Natural killer cell (primary cell): ENCODE data around the gene UTP4. TPM values are rescaled to one million over a fixed set of nuclear protein-coding genes. Genes with fewer than 3 reads are reported as not detected.

Experiments
- ATAC-seq, 3 donors: fragments of 150-1000 bp in 2 of 3; fragments of 200-7000 bp in 1 of 3; cut with Tn5 transposase; 1 replicate in 1 of 3; 2 replicates in 2 of 3; pipeline ENCODE4 v1.10.0; 2021; ENCODE audit warnings: mild to moderate bottlenecking in 2 of 3, moderate library complexity in 2 of 3
- DNase-seq, 2 donors: peaks; one replicate each; pipeline versions ENCODE4 v3.0.0 to v3.0.0-alpha.2; 2013 to 2021; ENCODE audit warnings: mixed read lengths in 1 of 2
- H3K27ac ChIP-seq: one replicate; pipeline ENCODE4 v1.5.1; 2013; ENCODE audit warnings: mild to moderate bottlenecking, low read length
- H3K27me3 ChIP-seq: one replicate; pipeline ENCODE4 v1.6.1; 2013; ENCODE audit warnings: low read length; ENCODE audit not compliant: control insufficient read depth, insufficient read depth
- H3K36me3 ChIP-seq: one replicate; pipeline ENCODE4 v1.6.1; 2013; ENCODE audit warnings: low read length; ENCODE audit not compliant: control insufficient read depth, insufficient read depth
- H3K4me1 ChIP-seq: one replicate; pipeline ENCODE4 v1.6.1; 2013; ENCODE audit warnings: low read length; ENCODE audit not compliant: control insufficient read depth, insufficient read depth
- H3K4me3 ChIP-seq: one replicate; pipeline ENCODE4 v1.5.1; 2013; ENCODE audit warnings: low read length
- H3K9me3 ChIP-seq: one replicate; pipeline ENCODE4 v1.6.1; 2013; ENCODE audit warnings: low read length; ENCODE audit not compliant: control insufficient read depth, insufficient read depth
- H3K27ac Mint-ChIP-seq, 2 donors: one replicate each; pipeline ENCODE4 v1.8.0; 2022; ENCODE audit warnings: mild to moderate bottlenecking in 2 of 2, mixed read lengths in 2 of 2, moderate library complexity in 1 of 2
- H3K27me3 Mint-ChIP-seq, 2 donors: one replicate each; pipeline ENCODE4 v1.8.0; 2022; ENCODE audit warnings: low read depth in 2 of 2, mixed read lengths in 2 of 2
- H3K36me3 Mint-ChIP-seq: one replicate; pipeline ENCODE4 v1.8.0; 2022; ENCODE audit warnings: mixed read lengths
- H3K4me1 Mint-ChIP-seq, 2 donors: one replicate each; pipeline ENCODE4 v1.8.0; 2022; ENCODE audit warnings: mixed read lengths in 2 of 2
- H3K4me3 Mint-ChIP-seq: one replicate; pipeline ENCODE4 v1.8.0; 2022; ENCODE audit warnings: mild to moderate bottlenecking, moderate library complexity, mixed read lengths
- H3K9me3 Mint-ChIP-seq, 2 donors: one replicate each; pipeline ENCODE4 v1.8.0; 2022; ENCODE audit warnings: mixed read lengths in 2 of 2
- whole genome bisulfite sequencing: methylation state at CpG from one replicate; pipeline ENCODE4 v1.1.7; 2013; ENCODE audit warnings: missing lambda C conversion rate; ENCODE audit not compliant: insufficient coverage; 5-methylcytosine and 5-hydroxymethylcytosine counted together
- intact Hi-C: fragments of 100-400 bp; cut with micrococcal nuclease; formaldehyde crosslinking; loops from one replicate; pipeline ENCODE4 v1.14.2; 2022
- total RNA-seq, 4 donors: library from RNA; stranded (reverse); fragments of 120-200 nt in 1 of 4; gene quantifications; one replicate each; pipeline versions ENCODE4 v1.2.3 to v1.2.4, GENCODE V29; 2013 to 2022
- TF ChIP-seq, protein P1 (sequence below): fragments of 200-600 bp; IDR thresholded peaks from one replicate; pipeline ENCODE4 v1.8.0; 2022; ENCODE audit warnings: antibody characterized with exemption

UTP4 gene
- 10 to 100 TPM; 23.2 to 42.6 (median 36.3) TPM for total RNA-seq
- total RNA-seq (2013) = 14.3 TPM

GRCh38 chr16:69132424-69133252, at the start of gene UTP4, which contains the start of gene CHTF8:
UTP4 (plus strand) TSS chr16:69132649; CDS start chr16:69133460, 811 bp downstream.
CHTF8 (minus strand) TSS chr16:69132588; CDS start chr16:69121458, 11,130 bp downstream.
- whole genome bisulfite sequencing = under 1% methylated on average over 78 of the region's 78 CpGs
- Mint-ChIP-seq H3K36me3 (no peaks in the 10 kb centered on the region), H3K9me3 (no peaks in the 10 kb centered on the region), H3K4me1 (peaks cover 42 to 48% of the 10 kb centered on the region in 2 donors), H3K27ac (peak within 1 kb of the TSS; percentile 80 to 93), H3K4me3 (peak within 1 kb of the TSS; percentile 94), H3K27me3 (no peaks in the 10 kb centered on the region)
- Histone ChIP-seq H3K9me3 (no peaks in the 10 kb centered on the region), H3K27me3 (no peaks in the 10 kb centered on the region), H3K4me1 (peaks cover 12% of the 10 kb centered on the region), H3K27ac (peak within 1 kb of the TSS; percentile 82), H3K36me3 (peaks cover 9% of the 10 kb centered on the region), H3K4me3 (peak within 1 kb of the TSS; percentile 86)
- intact Hi-C loops = no loop called here
- TF ChIP-seq, protein P1, sequence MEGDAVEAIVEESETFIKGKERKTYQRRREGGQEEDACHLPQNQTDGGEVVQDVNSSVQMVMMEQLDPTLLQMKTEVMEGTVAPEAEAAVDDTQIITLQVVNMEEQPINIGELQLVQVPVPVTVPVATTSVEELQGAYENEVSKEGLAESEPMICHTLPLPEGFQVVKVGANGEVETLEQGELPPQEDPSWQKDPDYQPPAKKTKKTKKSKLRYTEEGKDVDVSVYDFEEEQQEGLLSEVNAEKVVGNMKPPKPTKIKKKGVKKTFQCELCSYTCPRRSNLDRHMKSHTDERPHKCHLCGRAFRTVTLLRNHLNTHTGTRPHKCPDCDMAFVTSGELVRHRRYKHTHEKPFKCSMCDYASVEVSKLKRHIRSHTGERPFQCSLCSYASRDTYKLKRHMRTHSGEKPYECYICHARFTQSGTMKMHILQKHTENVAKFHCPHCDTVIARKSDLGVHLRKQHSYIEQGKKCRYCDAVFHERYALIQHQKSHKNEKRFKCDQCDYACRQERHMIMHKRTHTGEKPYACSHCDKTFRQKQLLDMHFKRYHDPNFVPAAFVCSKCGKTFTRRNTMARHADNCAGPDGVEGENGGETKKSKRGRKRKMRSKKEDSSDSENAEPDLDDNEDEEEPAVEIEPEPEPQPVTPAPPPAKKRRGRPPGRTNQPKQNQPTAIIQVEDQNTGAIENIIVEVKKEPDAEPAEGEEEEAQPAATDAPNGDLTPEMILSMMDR = no peak
- DNase-seq = peak; percentile 82 to 91
- peak; percentile 90 to 96 (median 95) for ATAC-seq

- H3K4me1 ChIP-seq = no peaks in the 10 kb centered on the region
- Mint-ChIP-seq H3K27me3 (no peaks in the 10 kb centered on the region), H3K36me3 (no peaks in the 10 kb centered on the region), H3K4me3 (no peak overlapping the region), H3K27ac (no peak overlapping the region), H3K9me3 (no peaks in the 10 kb centered on the region), H3K4me1 (no peaks in the 10 kb centered on the region)
- no peak overlapping the region for H3K27ac ChIP-seq
- TF ChIP-seq, protein P1 = no peak
- intact Hi-C loops = no loop called here
- no peak for DNase-seq
- no peak for ATAC-seq
- H3K27me3 ChIP-seq = no peaks in the 10 kb centered on the region
- peaks cover 5% of the 10 kb centered on the region for H3K36me3 ChIP-seq
- no peak overlapping the region for H3K4me3 ChIP-seq
- no peaks in the 10 kb centered on the region for H3K9me3 ChIP-seq
- 98% methylated on average over 16 of the region's 16 CpGs for WGBS
These were observed 49.0 kb upstream of the UTP4 start for GRCh38 chr16:69083306-69083941.

- no peaks in the 10 kb centered on the region for H3K4me1 ChIP-seq
- H3K4me3 Mint-ChIP-seq = no peak overlapping the region
- 87% methylated on average over 2 of the region's 2 CpGs for WGBS
- H3K4me1 Mint-ChIP-seq = no peaks in the 10 kb centered on the region
- H3K4me3 ChIP-seq = no peak overlapping the region
- no peaks in the 10 kb centered on the region for H3K9me3 ChIP-seq
- no peak overlapping the region for H3K27ac ChIP-seq
- H3K27me3 Mint-ChIP-seq = no peaks in the 10 kb centered on the region
- ATAC-seq (no peak), DNase-seq (no peak)
- H3K27ac Mint-ChIP-seq = no peak overlapping the region
- H3K36me3 Mint-ChIP-seq = no peaks in the 10 kb centered on the region
- no peaks in the 10 kb centered on the region for H3K27me3 ChIP-seq
- intact Hi-C loops = no loop called here
- H3K9me3 Mint-ChIP-seq = no peaks in the 10 kb centered on the region
- H3K36me3 ChIP-seq = peaks cover 5% of the 10 kb centered on the region
- TF ChIP-seq, protein P1 = no peak
These were observed 48.2 kb upstream of the UTP4 start for GRCh38 chr16:69084289-69084688.
